H1 (cell line): ENCODE data around the gene SLC6A7. TPM values are rescaled to one million over a fixed set of nuclear protein-coding genes. Genes with fewer than 3 reads are reported as not detected.

Experiments used
- CBX8 ChIP-seq: fragments of 300-800, 300-1000 bp; sonication (generic); IDR thresholded peaks from 2 replicates; pipeline ENCODE4 v1.7.1; 2016; ENCODE audit warnings: low read depth, low read length, borderline replicate concordance
- HDAC6 ChIP-seq: IDR thresholded peaks from one replicate; pipeline ENCODE4 v1.7.1; 2012; ENCODE audit warnings: low read depth, mild to moderate bottlenecking, inconsistent platforms, low read length, moderate library complexity
- KDM1A ChIP-seq: fragments of 200-600, 300-600 bp; sonication (generic); IDR thresholded peaks from 2 replicates; pipeline ENCODE4 v1.7.1; 2016; ENCODE audit warnings: mild to moderate bottlenecking, low read length, borderline replicate concordance
- POLR2A ChIP-seq, 2 experiments: IDR thresholded peaks; 1 replicate in 1 of 2; 2 replicates in 1 of 2; pipeline ENCODE4 v1.6.1; 2011; ENCODE audit warnings: low read depth in 2 of 2, low read length in 2 of 2, mild to moderate bottlenecking in 2 of 2; ENCODE audit errors: control extremely low read depth in 1 of 2
- SIRT6 ChIP-seq: IDR thresholded peaks from one replicate; pipeline ENCODE4 v1.7.1; 2012; ENCODE audit warnings: low read length, inconsistent platforms
- SP1 ChIP-seq: IDR thresholded peaks from 2 replicates; pipeline ENCODE4 v1.6.1; 2011; ENCODE audit warnings: low read depth, low read length
- polyA plus RNA-seq, 7 experiments: library from polyadenylated mRNA; depleted of rRNA in 3 of 7; stranded (reverse) in 5 of 7; unstranded in 2 of 7; fragments of >200 nt in 5 of 7; fragments of 200-250 nt in 2 of 7; gene quantifications; 1 replicate in 5 of 7; 2 replicates in 1 of 7; 4 replicates in 1 of 7; pipeline versions ENCODE4 v1.2.1 to v1.2.3, GENCODE V29; 2011 to 2013; ENCODE audit warnings: missing spikeins in 2 of 7, mixed read lengths in 2 of 7
- total RNA-seq: library from RNA; stranded (reverse); fragmentation: NEBNext Ultra II Directional; extraction: Animal tissue kit (Norgen Biotek cat#: 25700); gene quantifications from 2 replicates; pipeline ENCODE4 v1.2.1, GENCODE V29; 2021
- TF ChIP-seq, protein P1 (sequence below): fragments of 300-600 bp; sonication (generic); IDR thresholded peaks from 2 replicates; pipeline ENCODE4 v1.7.1; 2012; ENCODE audit warnings: low read length, moderate library complexity, mild to moderate bottlenecking, inconsistent platforms; ENCODE audit not compliant: insufficient replicate concordance

Gene SLC6A7
- total and polyA plus RNA-seq, 2 of the 8 experiments (the other 6 are each of a cell fraction or from before 2014, with no cell fraction given), result 0.07 to 0.12 TPM

GRCh38 chr5:150172556-150172955 is 17.3 kb upstream of the SLC6A7 start (continued):
- TF ChIP-seq, protein P1, sequence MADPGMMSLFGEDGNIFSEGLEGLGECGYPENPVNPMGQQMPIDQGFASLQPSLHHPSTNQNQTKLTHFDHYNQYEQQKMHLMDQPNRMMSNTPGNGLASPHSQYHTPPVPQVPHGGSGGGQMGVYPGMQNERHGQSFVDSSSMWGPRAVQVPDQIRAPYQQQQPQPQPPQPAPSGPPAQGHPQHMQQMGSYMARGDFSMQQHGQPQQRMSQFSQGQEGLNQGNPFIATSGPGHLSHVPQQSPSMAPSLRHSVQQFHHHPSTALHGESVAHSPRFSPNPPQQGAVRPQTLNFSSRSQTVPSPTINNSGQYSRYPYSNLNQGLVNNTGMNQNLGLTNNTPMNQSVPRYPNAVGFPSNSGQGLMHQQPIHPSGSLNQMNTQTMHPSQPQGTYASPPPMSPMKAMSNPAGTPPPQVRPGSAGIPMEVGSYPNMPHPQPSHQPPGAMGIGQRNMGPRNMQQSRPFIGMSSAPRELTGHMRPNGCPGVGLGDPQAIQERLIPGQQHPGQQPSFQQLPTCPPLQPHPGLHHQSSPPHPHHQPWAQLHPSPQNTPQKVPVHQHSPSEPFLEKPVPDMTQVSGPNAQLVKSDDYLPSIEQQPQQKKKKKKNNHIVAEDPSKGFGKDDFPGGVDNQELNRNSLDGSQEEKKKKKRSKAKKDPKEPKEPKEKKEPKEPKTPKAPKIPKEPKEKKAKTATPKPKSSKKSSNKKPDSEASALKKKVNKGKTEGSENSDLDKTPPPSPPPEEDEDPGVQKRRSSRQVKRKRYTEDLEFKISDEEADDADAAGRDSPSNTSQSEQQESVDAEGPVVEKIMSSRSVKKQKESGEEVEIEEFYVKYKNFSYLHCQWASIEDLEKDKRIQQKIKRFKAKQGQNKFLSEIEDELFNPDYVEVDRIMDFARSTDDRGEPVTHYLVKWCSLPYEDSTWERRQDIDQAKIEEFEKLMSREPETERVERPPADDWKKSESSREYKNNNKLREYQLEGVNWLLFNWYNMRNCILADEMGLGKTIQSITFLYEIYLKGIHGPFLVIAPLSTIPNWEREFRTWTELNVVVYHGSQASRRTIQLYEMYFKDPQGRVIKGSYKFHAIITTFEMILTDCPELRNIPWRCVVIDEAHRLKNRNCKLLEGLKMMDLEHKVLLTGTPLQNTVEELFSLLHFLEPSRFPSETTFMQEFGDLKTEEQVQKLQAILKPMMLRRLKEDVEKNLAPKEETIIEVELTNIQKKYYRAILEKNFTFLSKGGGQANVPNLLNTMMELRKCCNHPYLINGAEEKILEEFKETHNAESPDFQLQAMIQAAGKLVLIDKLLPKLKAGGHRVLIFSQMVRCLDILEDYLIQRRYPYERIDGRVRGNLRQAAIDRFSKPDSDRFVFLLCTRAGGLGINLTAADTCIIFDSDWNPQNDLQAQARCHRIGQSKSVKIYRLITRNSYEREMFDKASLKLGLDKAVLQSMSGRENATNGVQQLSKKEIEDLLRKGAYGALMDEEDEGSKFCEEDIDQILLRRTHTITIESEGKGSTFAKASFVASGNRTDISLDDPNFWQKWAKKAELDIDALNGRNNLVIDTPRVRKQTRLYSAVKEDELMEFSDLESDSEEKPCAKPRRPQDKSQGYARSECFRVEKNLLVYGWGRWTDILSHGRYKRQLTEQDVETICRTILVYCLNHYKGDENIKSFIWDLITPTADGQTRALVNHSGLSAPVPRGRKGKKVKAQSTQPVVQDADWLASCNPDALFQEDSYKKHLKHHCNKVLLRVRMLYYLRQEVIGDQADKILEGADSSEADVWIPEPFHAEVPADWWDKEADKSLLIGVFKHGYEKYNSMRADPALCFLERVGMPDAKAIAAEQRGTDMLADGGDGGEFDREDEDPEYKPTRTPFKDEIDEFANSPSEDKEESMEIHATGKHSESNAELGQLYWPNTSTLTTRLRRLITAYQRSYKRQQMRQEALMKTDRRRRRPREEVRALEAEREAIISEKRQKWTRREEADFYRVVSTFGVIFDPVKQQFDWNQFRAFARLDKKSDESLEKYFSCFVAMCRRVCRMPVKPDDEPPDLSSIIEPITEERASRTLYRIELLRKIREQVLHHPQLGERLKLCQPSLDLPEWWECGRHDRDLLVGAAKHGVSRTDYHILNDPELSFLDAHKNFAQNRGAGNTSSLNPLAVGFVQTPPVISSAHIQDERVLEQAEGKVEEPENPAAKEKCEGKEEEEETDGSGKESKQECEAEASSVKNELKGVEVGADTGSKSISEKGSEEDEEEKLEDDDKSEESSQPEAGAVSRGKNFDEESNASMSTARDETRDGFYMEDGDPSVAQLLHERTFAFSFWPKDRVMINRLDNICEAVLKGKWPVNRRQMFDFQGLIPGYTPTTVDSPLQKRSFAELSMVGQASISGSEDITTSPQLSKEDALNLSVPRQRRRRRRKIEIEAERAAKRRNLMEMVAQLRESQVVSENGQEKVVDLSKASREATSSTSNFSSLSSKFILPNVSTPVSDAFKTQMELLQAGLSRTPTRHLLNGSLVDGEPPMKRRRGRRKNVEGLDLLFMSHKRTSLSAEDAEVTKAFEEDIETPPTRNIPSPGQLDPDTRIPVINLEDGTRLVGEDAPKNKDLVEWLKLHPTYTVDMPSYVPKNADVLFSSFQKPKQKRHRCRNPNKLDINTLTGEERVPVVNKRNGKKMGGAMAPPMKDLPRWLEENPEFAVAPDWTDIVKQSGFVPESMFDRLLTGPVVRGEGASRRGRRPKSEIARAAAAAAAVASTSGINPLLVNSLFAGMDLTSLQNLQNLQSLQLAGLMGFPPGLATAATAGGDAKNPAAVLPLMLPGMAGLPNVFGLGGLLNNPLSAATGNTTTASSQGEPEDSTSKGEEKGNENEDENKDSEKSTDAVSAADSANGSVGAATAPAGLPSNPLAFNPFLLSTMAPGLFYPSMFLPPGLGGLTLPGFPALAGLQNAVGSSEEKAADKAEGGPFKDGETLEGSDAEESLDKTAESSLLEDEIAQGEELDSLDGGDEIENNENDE, result no peak
- TF ChIP-seq POLR2A (IDR thresholded peaks at IDR 0.05; ENCODE audit: control extremely low read depth in 1 of 2, low read depth in 2 of 2, low read length in 2 of 2), result no peak
- no peak for TF ChIP-seq HDAC6
- no peak for TF ChIP-seq KDM1A
- no peak for TF ChIP-seq CBX8
- no peak for TF ChIP-seq SP1
- TF ChIP-seq SIRT6, result no peak
